Non-pigmented ciliary epithelial cell (primary cell): ENCODE data around the gene SPECC1L.
"Not testable (repeated sequence)": the region's sequence is repeated elsewhere in the genome, so short reads cannot be mapped to it uniquely, and the experiment has no call there.

Source experiments
- DNase-seq: peaks from one replicate; pipeline ENCODE4 v3.0.0-alpha.2; 2010; ENCODE audit warnings: low read depth

Gene SPECC1L

DNA sequence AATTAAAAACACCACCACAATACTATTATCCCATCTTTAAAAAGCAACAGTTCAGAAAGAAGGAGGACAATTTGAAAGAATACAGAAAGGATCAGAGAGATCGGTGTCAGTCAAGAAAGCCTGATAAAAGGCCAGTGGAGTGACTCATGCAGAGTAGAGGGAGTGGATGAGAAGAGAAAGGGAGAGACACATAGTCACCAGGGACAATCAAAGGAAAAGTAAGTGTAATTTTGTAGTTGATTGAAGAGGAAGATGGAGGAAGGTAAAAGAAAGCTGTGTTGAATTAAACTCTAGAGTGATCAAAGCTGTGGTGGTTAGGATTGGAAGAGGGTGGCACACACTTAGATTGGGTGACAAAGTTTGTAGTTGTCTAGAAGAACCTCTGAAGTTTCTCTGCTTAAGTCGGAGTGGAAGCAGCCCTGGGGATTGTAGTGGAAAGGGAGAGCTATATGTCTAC lies 14.1 kb downstream of the SPECC1L start:
- no peak for DNase-seq

- DNase-seq: no peak
These were observed 14.6 kb downstream of the SPECC1L start for GRCh38 chr22:24285245-24285644.

DNA sequence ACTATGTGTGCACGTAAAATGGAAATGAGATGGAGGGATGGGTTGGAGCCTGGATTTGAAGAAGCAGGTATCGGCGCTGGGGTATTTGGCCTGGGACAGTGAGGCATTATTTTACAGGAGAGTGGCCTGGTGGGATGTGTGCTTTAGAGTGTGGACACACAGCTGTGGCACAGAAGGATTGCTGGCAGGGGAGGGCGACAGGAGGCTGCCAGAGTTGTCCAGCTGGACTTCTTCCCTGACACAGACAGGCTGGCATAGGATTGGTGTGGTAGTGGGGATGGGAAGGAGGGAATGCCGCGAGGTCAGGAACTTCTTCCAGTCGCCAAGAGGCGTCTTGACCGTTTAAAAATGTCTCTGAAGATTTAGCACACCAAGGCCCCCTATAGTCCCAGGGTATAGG lies 16.6 kb downstream of the SPECC1L start:
- DNase-seq: not testable (repeated sequence)

GRCh38 chr22:24287801-24288200 lies 17.2 kb downstream of the SPECC1L start:
- not testable (repeated sequence) for DNase-seq

GRCh38 chr22:24289114-24289513 lies 18.5 kb downstream of the SPECC1L start:
- DNase-seq: no peak

- no peak for DNase-seq
These were observed 19.1 kb downstream of the SPECC1L start for GRCh38 chr22:24289741-24290163.

DNA sequence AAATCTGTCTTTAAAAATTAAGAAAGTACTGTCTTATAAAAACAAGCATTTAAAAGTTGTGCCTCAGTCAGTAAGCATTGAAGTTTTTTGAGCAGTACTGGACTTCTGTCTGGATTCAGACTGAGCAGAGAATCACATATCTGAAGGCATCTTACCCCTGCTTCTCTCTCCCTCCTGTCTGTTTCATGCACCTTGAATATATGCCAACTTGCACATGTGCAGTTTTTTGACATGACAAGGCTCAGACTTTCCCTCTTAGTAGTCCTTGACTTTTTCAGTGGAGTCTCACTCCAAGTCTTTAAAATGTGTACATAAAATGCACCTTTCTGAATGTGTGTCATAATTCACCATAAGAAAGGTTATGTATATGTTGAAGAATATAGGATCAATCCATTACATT lies 19.8 kb downstream of the SPECC1L start:
- no peak for DNase-seq

GRCh38 chr22:24291515-24292201 lies 21.0 kb downstream of the SPECC1L start:
- DNase-seq: no peak

DNA sequence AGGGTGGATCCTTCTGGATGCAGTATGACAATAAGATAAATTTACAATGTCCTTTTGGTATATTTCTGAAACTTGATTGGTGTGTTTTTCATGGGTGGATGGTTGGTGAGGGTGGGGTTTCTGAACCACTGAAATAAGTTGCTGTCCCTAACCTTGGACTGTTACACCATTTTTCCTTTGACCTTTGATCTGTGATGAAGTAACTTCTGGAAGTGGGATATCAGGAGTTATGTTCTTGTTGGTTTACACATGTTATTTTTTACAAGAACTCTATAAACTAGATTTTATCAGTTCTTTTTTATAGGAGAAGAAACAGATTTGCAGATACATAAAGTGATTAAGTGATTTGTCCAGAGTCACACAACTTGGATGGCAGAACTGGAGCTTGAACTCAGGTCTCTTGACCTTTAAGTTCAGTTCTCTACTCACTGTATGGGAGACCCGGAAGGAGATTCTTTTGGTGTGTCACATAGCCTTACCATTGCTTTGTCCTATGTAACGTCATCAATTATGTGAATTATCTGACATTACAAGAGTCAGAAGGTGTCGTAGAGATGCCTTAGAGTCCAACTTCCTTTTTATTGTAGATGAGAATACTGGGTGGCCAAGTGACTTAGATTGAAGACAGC lies 21.7 kb downstream of the SPECC1L start:
- DNase-seq: not testable (repeated sequence)

DNA sequence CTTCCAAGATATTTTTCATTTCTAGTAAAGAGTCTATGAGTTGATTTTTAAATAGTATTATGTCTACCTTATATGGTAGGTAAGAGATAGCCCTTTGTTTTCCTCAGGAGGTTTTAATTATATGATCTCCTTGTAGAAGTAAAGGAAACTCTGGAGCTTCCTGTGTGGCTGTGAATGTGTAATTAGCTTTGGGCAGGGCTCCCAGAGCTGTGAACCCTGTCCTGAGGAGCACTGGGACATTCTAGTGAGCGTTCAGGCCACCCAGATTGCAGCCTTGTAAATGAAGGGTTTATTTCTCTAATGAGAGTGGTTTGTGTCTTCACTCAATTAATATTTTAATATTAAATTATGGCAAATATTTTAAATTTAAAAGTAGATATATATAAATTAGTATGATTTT lies 24.3 kb downstream of the SPECC1L start:
- DNase-seq: not testable (repeated sequence)

DNA sequence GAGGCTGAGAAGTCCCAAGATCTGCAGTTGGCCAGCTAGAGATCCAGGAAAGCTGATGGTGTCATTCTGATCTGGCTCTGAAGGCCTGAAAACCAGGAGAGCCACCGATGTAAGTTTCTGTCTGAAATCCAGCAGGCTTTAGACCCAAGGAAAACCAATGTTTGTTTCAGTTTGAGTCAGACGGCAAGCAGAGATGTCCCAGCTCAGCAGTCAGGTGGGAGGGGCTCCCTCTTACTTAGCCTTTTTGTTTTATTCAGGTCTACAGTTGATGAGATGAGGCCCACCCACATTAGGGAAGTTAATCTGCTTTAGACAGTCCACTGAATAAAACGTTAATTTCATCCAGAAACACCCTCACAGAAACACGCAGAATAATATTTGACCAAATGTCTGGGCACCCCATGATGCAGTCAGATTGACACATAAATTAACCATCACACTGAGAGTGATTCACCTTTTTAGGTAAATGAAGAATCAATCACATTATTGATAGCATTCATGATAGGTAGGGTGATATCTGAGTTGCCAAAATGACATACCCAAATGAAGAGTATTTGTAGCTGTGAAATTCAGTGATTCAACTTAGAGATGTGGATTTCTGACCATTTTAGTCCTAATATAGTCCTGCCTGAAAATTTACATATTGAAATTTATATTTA lies 28.0 kb downstream of the SPECC1L start:
- not testable (repeated sequence) for DNase-seq

DNA sequence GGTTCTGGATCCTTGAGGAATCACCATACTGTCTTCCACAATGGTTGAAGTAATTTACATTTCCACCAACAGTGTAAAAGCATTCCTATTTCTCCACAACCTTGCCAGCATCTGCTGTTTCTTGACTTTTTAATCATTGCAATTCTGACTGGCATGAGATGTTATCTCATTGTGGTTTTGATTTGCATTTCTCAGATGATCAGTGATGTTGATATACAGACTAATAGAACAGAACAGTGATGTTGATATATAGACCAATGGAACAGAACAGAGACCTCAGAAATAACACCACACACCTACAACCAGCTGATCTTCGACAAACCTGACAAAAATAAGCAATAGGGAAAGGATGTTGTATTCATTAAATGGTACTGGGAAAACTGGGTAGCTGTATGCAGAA lies 29.9 kb downstream of the SPECC1L start:
- DNase-seq: not testable (repeated sequence)

GRCh38 chr22:24302591-24302990 lies 32.0 kb downstream of the SPECC1L start:
- no peak for DNase-seq

DNA sequence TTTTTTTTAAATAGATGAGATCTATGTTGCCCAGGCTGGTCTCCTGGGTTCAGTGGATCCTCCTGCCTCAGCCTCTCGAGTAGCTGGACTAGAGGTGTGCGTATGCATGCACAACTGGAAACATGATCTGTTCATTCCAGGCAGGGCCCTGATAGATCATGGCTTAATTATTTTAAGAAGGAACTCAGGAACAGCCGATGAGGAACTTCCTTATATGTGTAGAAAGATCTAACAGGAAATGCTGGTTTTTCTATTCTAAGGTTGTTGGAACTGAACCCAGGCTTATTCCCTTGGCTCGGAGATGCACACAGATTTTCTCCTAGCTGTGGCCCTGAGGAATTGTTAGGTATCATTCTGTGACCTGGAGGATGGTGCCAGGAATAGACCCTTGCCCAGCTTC lies 32.4 kb downstream of the SPECC1L start:
- DNase-seq: no peak

GRCh38 chr22:24304062-24304675 lies 33.5 kb downstream of the SPECC1L start:
- no peak for DNase-seq

- DNase-seq: no peak
These were observed 34.6 kb downstream of the SPECC1L start for GRCh38 chr22:24305260-24305692.

DNA sequence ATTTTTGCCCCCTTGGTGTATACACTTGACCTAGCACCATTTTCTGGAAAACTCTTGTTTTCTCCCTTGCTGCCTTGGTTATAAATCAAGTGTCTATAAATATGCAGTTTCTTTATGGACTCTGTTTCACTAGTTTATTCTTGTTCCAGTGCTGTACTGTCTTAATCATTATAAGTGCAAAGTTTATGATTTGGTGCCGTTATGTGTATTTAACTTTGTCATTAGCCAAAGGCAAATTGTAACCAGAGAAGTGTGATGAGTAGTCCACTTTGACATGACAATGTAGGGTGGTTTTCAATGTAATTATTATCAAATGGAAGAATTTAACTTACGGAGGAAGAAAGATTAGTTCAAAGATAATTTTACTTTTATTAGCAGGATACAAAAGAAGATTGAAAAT lies 40.3 kb downstream of the SPECC1L start:
- DNase-seq: no peak

- DNase-seq: no peak
These were observed 44.8 kb downstream of the SPECC1L start for GRCh38 chr22:24315367-24315966.

- not testable (repeated sequence) for DNase-seq
These were observed 45.6 kb downstream of the SPECC1L start for GRCh38 chr22:24316264-24316663.

- not testable (repeated sequence) for DNase-seq
These were observed 46.9 kb downstream of the SPECC1L start for GRCh38 chr22:24317511-24317910.

DNA sequence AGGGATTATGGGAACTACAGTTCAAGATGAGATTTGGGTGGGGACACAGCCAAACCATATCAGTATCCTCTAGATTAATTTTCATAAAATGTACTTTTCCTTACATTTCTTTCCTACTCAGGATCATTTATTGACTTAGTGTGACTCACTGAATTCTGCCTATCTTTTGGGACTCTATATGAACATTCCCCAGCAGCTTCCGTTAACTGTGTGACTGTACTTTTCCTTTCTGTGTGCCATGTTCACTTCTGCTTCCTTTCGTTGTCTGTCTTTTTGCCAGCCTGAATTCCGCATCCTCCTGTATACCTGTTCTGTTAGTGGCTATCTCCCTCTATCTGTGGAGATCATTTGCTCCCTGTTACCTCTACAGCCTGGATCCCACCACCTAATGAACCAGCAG lies 48.8 kb downstream of the SPECC1L start:
- no peak for DNase-seq

DNA sequence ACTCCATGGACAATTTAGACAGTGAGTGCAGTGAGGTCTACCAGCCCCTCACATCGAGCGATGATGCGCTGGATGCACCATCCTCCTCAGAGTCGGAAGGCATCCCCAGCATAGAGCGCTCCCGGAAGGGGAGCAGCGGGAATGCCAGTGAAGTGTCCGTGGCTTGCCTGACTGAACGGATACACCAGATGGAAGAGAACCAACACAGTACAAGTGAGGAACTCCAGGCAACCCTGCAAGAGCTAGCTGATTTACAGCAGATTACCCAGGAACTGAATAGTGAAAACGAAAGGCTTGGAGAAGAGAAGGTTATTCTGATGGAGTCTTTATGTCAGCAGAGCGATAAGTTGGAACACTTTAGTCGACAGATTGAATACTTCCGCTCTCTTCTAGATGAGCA lies 51.4 kb downstream of the SPECC1L start:
- DNase-seq: no peak
